GM19438 (cell line): ENCODE measurements around the gene XG.
"Not testable (repeated sequence)": the region's sequence is repeated elsewhere in the genome, so short reads cannot be mapped to it uniquely, and the experiment has no call there.

Experiments used
- ATAC-seq: cut with Tn5 transposase; IDR thresholded peaks from one replicate; pipeline ENCODE4 v1.9.1; 2021; ENCODE audit warnings: low read depth; ENCODE audit not compliant: unreplicated experiment

The XG gene

GRCh38 chrX:2774776-2775175 is 22.9 kb downstream of the XG start:
- ATAC-seq, result no peak

- ATAC-seq, result peak; percentile 68
Observed at GRCh38 chrX:2780472-2781225, 28.8 kb downstream of the XG start.

- ATAC-seq, result peak; percentile 15
Observed at GRCh38 chrX:2781226-2781571, 29.4 kb downstream of the XG start.

GRCh38 chrX:2781698-2782097 is 29.9 kb downstream of the XG start:
- peak; percentile 74 for ATAC-seq

- ATAC-seq, result no peak
Observed at GRCh38 chrX:2782171-2782570, 30.3 kb downstream of the XG start.

GRCh38 chrX:2782778-2783177 is 30.9 kb downstream of the XG start:
- ATAC-seq, result no peak

GRCh38 chrX:2784026-2784425 is 32.2 kb downstream of the XG start:
- ATAC-seq, result no peak

GRCh38 chrX:2785538-2785937 is 33.7 kb downstream of the XG start:
- ATAC-seq, result no peak

GRCh38 chrX:2788980-2789379 is 37.1 kb downstream of the XG start:
- no peak for ATAC-seq

GRCh38 chrX:2789569-2789968 is 37.7 kb downstream of the XG start:
- no peak for ATAC-seq

- ATAC-seq, result no peak
Observed at GRCh38 chrX:2793752-2794151, 41.9 kb downstream of the XG start.

- ATAC-seq, result no peak
Observed at GRCh38 chrX:2794336-2794735, 42.5 kb downstream of the XG start.

GRCh38 chrX:2796808-2797207 is 45.0 kb downstream of the XG start:
- ATAC-seq, result not testable (repeated sequence)

- ATAC-seq, result no peak
Observed at GRCh38 chrX:2799369-2799768, 47.5 kb downstream of the XG start.

GRCh38 chrX:2799980-2800379 is 48.1 kb downstream of the XG start:
- ATAC-seq, result not testable (repeated sequence)

- no peak for ATAC-seq
Observed at GRCh38 chrX:2801223-2801622, 49.4 kb downstream of the XG start.

GRCh38 chrX:2802376-2803090 is 50.7 kb downstream of the XG start:
- not testable (repeated sequence) for ATAC-seq

GRCh38 chrX:2803486-2803885 is 51.6 kb downstream of the XG start:
- ATAC-seq, result not testable (repeated sequence)

GRCh38 chrX:2804106-2804843 is 52.4 kb downstream of the XG start:
- ATAC-seq, result not testable (repeated sequence)

- ATAC-seq, result not testable (repeated sequence)
Observed at GRCh38 chrX:2804858-2805257, 53.0 kb downstream of the XG start.

- no peak for ATAC-seq
Observed at GRCh38 chrX:2811271-2811670, 59.4 kb downstream of the XG start.
